B cell (primary cell): ENCODE measurements around the gene ASPHD2.

Source experiments
- CTCF ChIP-seq: fragments of 200-600 bp; IDR thresholded peaks from one replicate; pipeline ENCODE4 v1.8.0; 2022; ENCODE audit warnings: antibody characterized with exemption, mild to moderate bottlenecking
- EZH2 ChIP-seq: IDR thresholded peaks from 2 replicates; pipeline ENCODE4 v1.6.1; 2012; ENCODE audit warnings: borderline replicate concordance, low read depth, mild to moderate bottlenecking, moderate library complexity, low read length; ENCODE audit not compliant: insufficient read depth, poor library complexity, severe bottlenecking

- no peak for TF ChIP-seq CTCF
- TF ChIP-seq EZH2 = no peak
These were observed 28.7 kb downstream of the ASPHD2 start for GRCh38 chr22:26457661-26458272.
